Measurements from ENCODE around the gene NDUFAF3. TPM values are rescaled to one million over a fixed set of nuclear protein-coding genes. Genes with fewer than 3 reads are reported as not detected.
"Not testable (repeated sequence)": the region's sequence is repeated elsewhere in the genome, so short reads cannot be mapped to it uniquely, and the experiment has no call there.

Gene NDUFAF3
- total RNA-seq, 1 experiment from 2014 or later = 58.9 TPM

GRCh38 chr3:49007771-49008528 lies 14.0 kb upstream of the NDUFAF3 start:
- Histone ChIP-seq H3K36me3 (peaks cover 6% of the 10 kb centered on the region; the same call in 1 of the 2 replicates), H3K9me3 (replicated peaks) (no peaks in the 10 kb centered on the region), H3K4me3 (peak overlapping the region; percentile 98), H3K27me3 (no peaks in the 10 kb centered on the region), H3K4me1 (no peaks in the 10 kb centered on the region; the same call in 1 of the 2 replicates), H3K27ac (peak overlapping the region; percentile 90)
- DNase-seq = peak; percentile 79 to 83

GRCh38 chr3:49008627-49009026 lies 13.3 kb upstream of the NDUFAF3 start:
- H3K4me3 ChIP-seq, H3K27ac ChIP-seq: not testable (repeated sequence)

GRCh38 chr3:49009396-49009795 lies 12.5 kb upstream of the NDUFAF3 start:
- no peak for DNase-seq
- no peak overlapping the region for H3K27ac ChIP-seq
- no peaks in the 10 kb centered on the region for H3K9me3 ChIP-seq (replicated peaks)
- H3K4me3 ChIP-seq = no peak overlapping the region
- H3K4me1 ChIP-seq = no peaks in the 10 kb centered on the region; the same call in 1 of the 2 replicates
- H3K27me3 ChIP-seq = no peaks in the 10 kb centered on the region
- peaks cover 14% of the 10 kb centered on the region for H3K36me3 ChIP-seq

More at GRCh38 chr3:49008627-49009026, 13.3 kb upstream of the NDUFAF3 start:
- H3K4me1 ChIP-seq; H3K27me3 ChIP-seq; H3K9me3 ChIP-seq (replicated peaks); H3K36me3 ChIP-seq; DNase-seq: not testable (repeated sequence)

GRCh38 chr3:49012441-49013017 lies 9.4 kb upstream of the NDUFAF3 start:
- peaks cover 30% of the 10 kb centered on the region for H3K36me3 ChIP-seq
- no peaks in the 10 kb centered on the region for H3K27me3 ChIP-seq
- H3K4me1 ChIP-seq = peaks cover 3% of the 10 kb centered on the region; the same call in 1 of the 2 replicates
- no peak overlapping the region for H3K27ac ChIP-seq
- DNase-seq = no peak
- H3K4me3 ChIP-seq = no peak overlapping the region
- no peaks in the 10 kb centered on the region for H3K9me3 ChIP-seq (replicated peaks)

- Histone ChIP-seq H3K27ac (no peak overlapping the region), H3K4me3 (no peak overlapping the region), H3K9me3 (replicated peaks) (no peaks in the 10 kb centered on the region), H3K36me3 (peaks cover 30% of the 10 kb centered on the region), H3K4me1 (peaks cover 3% of the 10 kb centered on the region; the same call in 1 of the 2 replicates), H3K27me3 (no peaks in the 10 kb centered on the region)
- DNase-seq = no peak
These were observed 8.7 kb upstream of the NDUFAF3 start for GRCh38 chr3:49013113-49013737.

- Histone ChIP-seq H3K4me1 (peaks cover 3% of the 10 kb centered on the region; the same call in 1 of the 2 replicates), H3K4me3 (no peak overlapping the region), H3K27me3 (no peaks in the 10 kb centered on the region), H3K36me3 (peaks cover 28% of the 10 kb centered on the region), H3K9me3 (replicated peaks) (no peaks in the 10 kb centered on the region), H3K27ac (no peak overlapping the region)
- DNase-seq = peak; percentile 25 to 43
These were observed 7.9 kb upstream of the NDUFAF3 start for GRCh38 chr3:49013738-49014660.

- H3K27me3 ChIP-seq = no peaks in the 10 kb centered on the region
- peaks cover 3% of the 10 kb centered on the region; the same call in 1 of the 2 replicates for H3K4me1 ChIP-seq
- DNase-seq = no peak
- H3K4me3 ChIP-seq = no peak overlapping the region
- no peaks in the 10 kb centered on the region for H3K9me3 ChIP-seq (replicated peaks)
- H3K27ac ChIP-seq = no peak overlapping the region
- H3K36me3 ChIP-seq = peaks cover 28% of the 10 kb centered on the region
These were observed 6.8 kb upstream of the NDUFAF3 start for GRCh38 chr3:49015072-49015471.

GRCh38 chr3:49015765-49016164 lies 6.2 kb upstream of the NDUFAF3 start:
- no peaks in the 10 kb centered on the region for H3K27me3 ChIP-seq
- H3K36me3 ChIP-seq = peaks cover 28% of the 10 kb centered on the region
- no peaks in the 10 kb centered on the region for H3K9me3 ChIP-seq (replicated peaks)
- no peak for DNase-seq
- H3K4me1 ChIP-seq = peaks cover 3% of the 10 kb centered on the region; the same call in 1 of the 2 replicates
- H3K27ac ChIP-seq = no peak overlapping the region
- H3K4me3 ChIP-seq = no peak overlapping the region

- Histone ChIP-seq H3K4me3 (no peak overlapping the region), H3K9me3 (replicated peaks) (no peaks in the 10 kb centered on the region), H3K36me3 (peaks cover 28% of the 10 kb centered on the region), H3K4me1 (peaks cover 3% of the 10 kb centered on the region; the same call in 1 of the 2 replicates), H3K27ac (no peak overlapping the region), H3K27me3 (no peaks in the 10 kb centered on the region)
- no peak for DNase-seq
These were observed 5.3 kb upstream of the NDUFAF3 start for GRCh38 chr3:49016414-49017228.

- peaks cover 23% of the 10 kb centered on the region for H3K36me3 ChIP-seq
- no peak overlapping the region for H3K27ac ChIP-seq
- no peak for DNase-seq
- no peaks in the 10 kb centered on the region for H3K27me3 ChIP-seq
- no peaks in the 10 kb centered on the region for H3K9me3 ChIP-seq (replicated peaks)
- peaks cover 3% of the 10 kb centered on the region; the same call in 1 of the 2 replicates for H3K4me1 ChIP-seq
- H3K4me3 ChIP-seq = peak overlapping the region; percentile 92
These were observed 4.5 kb upstream of the NDUFAF3 start for GRCh38 chr3:49017229-49017970.

- Histone ChIP-seq H3K9me3 (replicated peaks) (no peaks in the 10 kb centered on the region), H3K27me3 (no peaks in the 10 kb centered on the region), H3K36me3 (peaks cover 23% of the 10 kb centered on the region), H3K4me3 (peak within 1 kb of the TSS; percentile 92), H3K4me1 (peaks cover 5% of the 10 kb centered on the region; the same call in 1 of the 2 replicates), H3K27ac (no peak within 1 kb of the TSS)
- peak; percentile 58 to 64 for DNase-seq
These were observed 3.8 kb upstream of the NDUFAF3 start, which contains the start of gene DALRD3 for GRCh38 chr3:49017971-49018706. Gene DALRD3, minus strand, starts transcription at chr3:49018580. Its CDS starts 16 bp downstream, at chr3:49018564.

- Histone ChIP-seq H3K27ac (no peak overlapping the region), H3K9me3 (replicated peaks) (no peaks in the 10 kb centered on the region), H3K36me3 (peaks cover 21% of the 10 kb centered on the region), H3K4me1 (peaks cover 6% of the 10 kb centered on the region; the same call in 1 of the 2 replicates), H3K4me3 (peak overlapping the region; percentile 92), H3K27me3 (no peaks in the 10 kb centered on the region)
- DNase-seq = no peak
These were observed 3.3 kb upstream of the NDUFAF3 start for GRCh38 chr3:49018707-49019006.
